Left lung (tissue), 10 donors: ENCODE data around the gene NAPB. TPM values are rescaled to one million over a fixed set of nuclear protein-coding genes. Genes with fewer than 3 reads are reported as not detected.

ENCODE experiments used
- ATAC-seq: fragments of 200-7000 bp; cut with Tn5 transposase; one replicate; pipeline ENCODE4 v1.9.1; 2020; ENCODE audit warnings: moderate library complexity
- DNase-seq, 4 donors: peaks; one replicate each; pipeline ENCODE4 v3.0.0-alpha.2; 2013 to 2020
- H3K27ac ChIP-seq, 2 donors: fragments of 200-600 bp; sonication (generic) in 1 of 2; one replicate each; pipeline versions ENCODE4 v1.5.0 to v1.8.0; 2020 to 2021
- H3K27me3 ChIP-seq, 2 donors: fragments of 200-600 bp; sonication (generic) in 1 of 2; one replicate each; pipeline versions ENCODE4 v1.5.0 to v1.8.0; 2020 to 2021
- H3K36me3 ChIP-seq, 2 donors: fragments of 200-600 bp; sonication (generic) in 1 of 2; one replicate each; pipeline versions ENCODE4 v1.5.0 to v1.8.0; 2020 to 2021
- H3K4me1 ChIP-seq, 2 donors: fragments of 200-600 bp; one replicate each; pipeline ENCODE4 v1.8.0; 2021
- H3K4me3 ChIP-seq, 2 donors: fragments of 200-600 bp; sonication (generic) in 1 of 2; one replicate each; pipeline versions ENCODE4 v1.5.0 to v1.8.0; 2020 to 2021; ENCODE audit warnings: mild to moderate bottlenecking in 1 of 2
- H3K9me3 ChIP-seq, 2 donors: fragments of 200-600 bp; sonication (generic) in 1 of 2; one replicate each; pipeline versions ENCODE4 v1.5.0 to v1.8.0; 2020 to 2021
- CTCF ChIP-seq, 2 donors: fragments of 200-600 bp; sonication (generic) in 1 of 2; IDR thresholded peaks; one replicate each; pipeline versions ENCODE4 v1.5.0 to v1.8.0; 2021; ENCODE audit warnings: antibody characterized with exemption in 2 of 2
- intact Hi-C, 2 donors: fragments of 100-400 bp; cut with DNase I; formaldehyde crosslinking; loops; one replicate each; pipeline versions ENCODE4 v1.11.2 to v1.14.2; 2022
- polyA plus RNA-seq, 6 donors: library from polyadenylated mRNA; unstranded; fragments of 120-200 nt; gene quantifications; one replicate each; pipeline ENCODE4 v1.2.1, GENCODE V29; 2013; ENCODE audit not compliant: insufficient read length in 6 of 6
- total RNA-seq, 2 donors: library from RNA; stranded (reverse); fragmentation: NEBNext Ultra II Directional; extraction: Animal tissue kit (Norgen Biotek cat#: 25700); gene quantifications; one replicate each; pipeline ENCODE4 v1.2.1, GENCODE V29; 2021
- donor health status: DM: no; HTN: yes; CAD: no.
- donor health status: DM: no; HTN: no; CAD: no.

NAPB gene
- total and polyA plus RNA-seq, 8 donors, result 8.7 to 27.1 (median 23.1) TPM

DNA sequence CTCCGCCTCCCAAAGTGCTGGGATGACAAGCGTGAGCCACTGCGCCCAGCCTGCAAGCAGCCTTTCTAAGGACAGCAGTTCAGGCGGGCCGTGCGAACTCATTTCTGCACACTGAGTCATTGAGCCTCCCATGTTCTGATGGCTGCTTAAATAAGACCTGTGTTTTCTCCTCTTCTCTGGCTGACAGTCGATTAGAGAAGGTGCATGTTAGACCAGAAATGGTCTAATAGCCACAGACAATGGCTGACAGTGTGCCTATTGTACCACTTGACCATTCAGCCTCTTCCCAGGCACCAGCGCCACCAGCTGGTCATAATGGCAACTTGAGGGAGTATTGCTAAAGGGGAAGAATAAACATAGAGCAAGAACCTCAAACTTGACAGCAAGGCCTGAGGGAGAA is 25.2 kb upstream of the NAPB start:
- Histone ChIP-seq H3K27ac (no peak overlapping the region), H3K4me1 (no peaks in the 10 kb centered on the region), H3K4me3 (no peak overlapping the region), H3K36me3 (no peaks in the 10 kb centered on the region), H3K9me3 (no peaks in the 10 kb centered on the region), H3K27me3 (no peaks in the 10 kb centered on the region)
- peak; percentile 16 for TF ChIP-seq CTCF (IDR thresholded peaks at IDR 0.05)
- intact Hi-C loops, result loop anchor here in 1 of 2 donors (10.0 kb wide), 1 partner anchor 158 kb away; the partner anchor contains the start of gene CST9
- DNase-seq (peak in 1 of 4 donors; percentile 22), ATAC-seq (peak; percentile 72)

DNA sequence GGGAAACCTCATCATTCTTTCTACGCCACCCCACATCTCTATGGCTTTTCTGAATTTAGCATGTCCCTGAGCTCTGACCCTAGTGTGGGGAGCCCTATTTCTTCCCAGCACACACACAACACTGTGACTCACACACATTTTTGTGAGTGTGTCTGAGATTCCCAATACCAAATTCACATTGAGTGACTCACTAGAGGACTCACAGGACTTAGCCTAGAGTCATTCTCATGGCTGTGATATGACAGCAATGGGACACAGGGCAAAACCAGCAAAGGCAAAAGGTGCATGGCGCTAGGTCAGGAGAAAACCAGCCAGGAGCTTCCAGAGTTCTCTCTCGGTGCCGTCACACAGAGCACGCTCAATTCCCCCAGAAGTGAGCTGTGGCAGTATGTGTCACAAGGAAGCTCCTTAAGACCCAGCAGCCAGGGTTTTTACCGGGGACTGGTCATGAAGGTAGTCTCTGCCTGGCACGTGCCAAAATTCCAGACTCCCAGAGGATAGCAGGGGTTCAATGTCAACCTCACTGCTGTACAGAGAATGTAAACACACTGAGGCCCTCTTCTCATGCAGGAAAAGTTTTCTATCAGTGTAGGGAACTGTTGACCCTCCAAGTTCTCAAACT is 24.4 kb upstream of the NAPB start:
- Histone ChIP-seq H3K27me3 (no peaks in the 10 kb centered on the region), H3K27ac (no peak overlapping the region), H3K9me3 (no peaks in the 10 kb centered on the region), H3K4me1 (no peaks in the 10 kb centered on the region), H3K4me3 (no peak overlapping the region), H3K36me3 (no peaks in the 10 kb centered on the region)
- intact Hi-C loops, result loop anchor here in 1 of 2 donors (10.0 kb wide), 1 partner anchor 159 kb away; the partner anchor contains the start of gene CST9
- no peak for TF ChIP-seq CTCF (IDR thresholded peaks at IDR 0.05)
- DNase-seq, result no peak
- no peak for ATAC-seq

- intact Hi-C loops, result loop anchor here in 1 of 2 donors (10.0 kb wide), 1 partner anchor 160 kb away; the partner anchor contains the start of gene CST9
- Histone ChIP-seq H3K27me3 (no peaks in the 10 kb centered on the region), H3K4me3 (no peak overlapping the region), H3K4me1 (no peaks in the 10 kb centered on the region), H3K36me3 (no peaks in the 10 kb centered on the region), H3K27ac (no peak overlapping the region), H3K9me3 (no peaks in the 10 kb centered on the region)
- no peak for ATAC-seq
- TF ChIP-seq CTCF (IDR thresholded peaks at IDR 0.05), result no peak
- DNase-seq, result no peak
Observed at GRCh38 chr20:23444859-23445258, 23.6 kb upstream of the NAPB start.

DNA sequence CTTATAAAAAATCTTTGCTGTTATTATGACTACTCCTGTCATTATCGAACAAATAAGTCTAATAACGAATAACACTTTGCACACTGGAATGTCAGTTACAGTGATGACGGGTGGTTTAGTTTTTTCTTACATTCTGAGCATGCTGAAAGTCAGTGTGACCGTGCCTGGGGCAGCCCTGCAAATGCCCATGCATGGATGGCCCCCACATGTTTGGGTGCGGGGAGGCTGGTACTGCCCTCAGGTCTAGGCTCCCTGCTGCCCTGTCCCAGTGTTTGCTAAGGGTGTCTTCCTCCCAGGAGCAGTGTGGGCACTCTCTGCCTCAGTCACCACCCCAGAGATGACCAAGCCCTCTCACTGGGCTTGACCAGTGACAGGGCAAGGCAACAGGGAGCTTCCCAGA is 21.1 kb upstream of the NAPB start:
- no peak overlapping the region for H3K4me3 ChIP-seq
- no peaks in the 10 kb centered on the region for H3K27me3 ChIP-seq
- no peak for ATAC-seq
- no peaks in the 10 kb centered on the region for H3K4me1 ChIP-seq
- TF ChIP-seq CTCF (IDR thresholded peaks at IDR 0.05), result no peak
- H3K27ac ChIP-seq, result no peak overlapping the region
- intact Hi-C loops, result loop anchor here in 1 of 2 donors (10.0 kb wide), 1 partner anchor 162 kb away; the partner anchor contains the start of gene CST9
- H3K9me3 ChIP-seq, result no peaks in the 10 kb centered on the region
- no peaks in the 10 kb centered on the region for H3K36me3 ChIP-seq
- DNase-seq, result no peak

GRCh38 chr20:23441850-23442313 is 20.6 kb upstream of the NAPB start:
- peak; percentile 90 for ATAC-seq
- TF ChIP-seq CTCF (IDR thresholded peaks at IDR 0.05), result peak; percentile 70 to 91
- Histone ChIP-seq H3K27me3 (no peaks in the 10 kb centered on the region), H3K36me3 (no peaks in the 10 kb centered on the region), H3K27ac (no peak overlapping the region), H3K4me3 (no peak overlapping the region), H3K9me3 (no peaks in the 10 kb centered on the region), H3K4me1 (no peaks in the 10 kb centered on the region)
- DNase-seq, result peak in 3 of 4 donors; percentile 46 to 67 (median 64)
- intact Hi-C loops, result loop anchor here in 1 of 2 donors (10.0 kb wide), 1 partner anchor 163 kb away; the partner anchor contains the start of gene CST9
